Mononuclear cell (primary cell): ENCODE data around the gene ARF1. TPM values are rescaled to one million over a fixed set of nuclear protein-coding genes. Genes with fewer than 3 reads are reported as not detected.

Experiments used
- H3K27me3 ChIP-seq: 2 replicates; pipeline ENCODE4 v1.6.0; 2011; ENCODE audit warnings: low read length, control low read depth; ENCODE audit not compliant: insufficient read depth
- H3K4me1 ChIP-seq: 2 replicates; pipeline ENCODE4 v1.5.1; 2011; ENCODE audit warnings: mild to moderate bottlenecking, low read length, control low read depth; ENCODE audit not compliant: insufficient read depth
- H3K4me3 ChIP-seq: 2 replicates; pipeline ENCODE4 v1.5.1; 2011; ENCODE audit warnings: mild to moderate bottlenecking, low read length, moderate library complexity
- H3K9me3 ChIP-seq: 2 replicates; pipeline ENCODE4 v1.5.1; 2011; ENCODE audit warnings: low read depth, mild to moderate bottlenecking, control low read depth, low read length
- total RNA-seq: library from RNA; depleted of rRNA; stranded (reverse); fragments of >200 nt; gene quantifications from one replicate; pipeline ENCODE4 v1.2.3, GENCODE V29; 2012

Gene ARF1
- total RNA-seq, 1 donor = 218 TPM

GRCh38 chr1:228073857-228074545 is 8.5 kb upstream of the ARF1 start:
- no peak overlapping the region for H3K4me3 ChIP-seq
- no peaks in the 10 kb centered on the region for H3K9me3 ChIP-seq

GRCh38 chr1:228074954-228075730 is 7.4 kb upstream of the ARF1 start:
- Histone ChIP-seq H3K4me3 (no peak overlapping the region), H3K4me1 (no peaks in the 10 kb centered on the region), H3K9me3 (no peaks in the 10 kb centered on the region), H3K27me3 (no peaks in the 10 kb centered on the region)

More at GRCh38 chr1:228073857-228074545, 8.5 kb upstream of the ARF1 start:
- H3K4me1 ChIP-seq = no peaks in the 10 kb centered on the region
- no peaks in the 10 kb centered on the region for H3K27me3 ChIP-seq

GRCh38 chr1:228075801-228076271 is 6.7 kb upstream of the ARF1 start:
- H3K4me3 ChIP-seq = no peak overlapping the region
- H3K27me3 ChIP-seq = no peaks in the 10 kb centered on the region
- peaks cover under 1% of the 10 kb centered on the region for H3K4me1 ChIP-seq
- H3K9me3 ChIP-seq = no peaks in the 10 kb centered on the region

- Histone ChIP-seq H3K9me3 (no peaks in the 10 kb centered on the region), H3K27me3 (no peaks in the 10 kb centered on the region), H3K4me3 (no peak overlapping the region), H3K4me1 (peaks cover 10% of the 10 kb centered on the region)
Measured at GRCh38 chr1:228076796-228077430, 5.6 kb upstream of the ARF1 start.

- H3K27me3 ChIP-seq = no peaks in the 10 kb centered on the region
- peaks cover 10% of the 10 kb centered on the region for H3K4me1 ChIP-seq
- H3K4me3 ChIP-seq = no peak overlapping the region
- no peaks in the 10 kb centered on the region for H3K9me3 ChIP-seq
Measured at GRCh38 chr1:228077565-228078330, 4.8 kb upstream of the ARF1 start.

GRCh38 chr1:228079013-228079412 is 3.5 kb upstream of the ARF1 start:
- peaks cover 18% of the 10 kb centered on the region for H3K4me1 ChIP-seq
- H3K4me3 ChIP-seq = no peak overlapping the region
- no peaks in the 10 kb centered on the region for H3K27me3 ChIP-seq
- H3K9me3 ChIP-seq = no peaks in the 10 kb centered on the region

- H3K4me3 ChIP-seq = no peak overlapping the region
- no peaks in the 10 kb centered on the region for H3K9me3 ChIP-seq
- peaks cover 25% of the 10 kb centered on the region for H3K4me1 ChIP-seq
- no peaks in the 10 kb centered on the region for H3K27me3 ChIP-seq
Measured at GRCh38 chr1:228079601-228080263, 2.8 kb upstream of the ARF1 start.

GRCh38 chr1:228081144-228081543 is 1.4 kb upstream of the ARF1 start:
- H3K4me1 ChIP-seq = peaks cover 39% of the 10 kb centered on the region
- no peak overlapping the region for H3K4me3 ChIP-seq
- no peaks in the 10 kb centered on the region for H3K27me3 ChIP-seq
- H3K9me3 ChIP-seq = no peaks in the 10 kb centered on the region

GRCh38 chr1:228081578-228082213 is 812 bp upstream of the ARF1 start:
- Histone ChIP-seq H3K9me3 (no peaks in the 10 kb centered on the region), H3K4me3 (peak overlapping the region; percentile 99), H3K4me1 (peaks cover 45% of the 10 kb centered on the region), H3K27me3 (no peaks in the 10 kb centered on the region)

GRCh38 chr1:228082918-228083870 is 686 bp downstream of the ARF1 start:
- Histone ChIP-seq H3K4me3 (peak overlapping the region; percentile 99), H3K27me3 (no peaks in the 10 kb centered on the region), H3K4me1 (peaks cover 60% of the 10 kb centered on the region), H3K9me3 (no peaks in the 10 kb centered on the region)

GRCh38 chr1:228083871-228084278 is 1.4 kb downstream of the ARF1 start:
- Histone ChIP-seq H3K27me3 (no peaks in the 10 kb centered on the region), H3K4me1 (peaks cover 67% of the 10 kb centered on the region), H3K4me3 (peak overlapping the region; percentile 99), H3K9me3 (no peaks in the 10 kb centered on the region)

- H3K4me3 ChIP-seq = peak overlapping the region; percentile 99
- no peaks in the 10 kb centered on the region for H3K9me3 ChIP-seq
- peaks cover 71% of the 10 kb centered on the region for H3K4me1 ChIP-seq
- H3K27me3 ChIP-seq = no peaks in the 10 kb centered on the region
Measured at GRCh38 chr1:228084325-228084724, 1.8 kb downstream of the ARF1 start.

GRCh38 chr1:228084797-228085196 is 2.3 kb downstream of the ARF1 start:
- H3K4me3 ChIP-seq = no peak overlapping the region
- H3K27me3 ChIP-seq = no peaks in the 10 kb centered on the region
- H3K4me1 ChIP-seq = peaks cover 76% of the 10 kb centered on the region
- H3K9me3 ChIP-seq = no peaks in the 10 kb centered on the region
